ENCODE results near the gene LBR. TPM values are rescaled to one million over a fixed set of nuclear protein-coding genes. Genes with fewer than 3 reads are reported as not detected.

Gene LBR
- total RNA-seq, 1 donor from 2014 or later, result 50.1 TPM

DNA sequence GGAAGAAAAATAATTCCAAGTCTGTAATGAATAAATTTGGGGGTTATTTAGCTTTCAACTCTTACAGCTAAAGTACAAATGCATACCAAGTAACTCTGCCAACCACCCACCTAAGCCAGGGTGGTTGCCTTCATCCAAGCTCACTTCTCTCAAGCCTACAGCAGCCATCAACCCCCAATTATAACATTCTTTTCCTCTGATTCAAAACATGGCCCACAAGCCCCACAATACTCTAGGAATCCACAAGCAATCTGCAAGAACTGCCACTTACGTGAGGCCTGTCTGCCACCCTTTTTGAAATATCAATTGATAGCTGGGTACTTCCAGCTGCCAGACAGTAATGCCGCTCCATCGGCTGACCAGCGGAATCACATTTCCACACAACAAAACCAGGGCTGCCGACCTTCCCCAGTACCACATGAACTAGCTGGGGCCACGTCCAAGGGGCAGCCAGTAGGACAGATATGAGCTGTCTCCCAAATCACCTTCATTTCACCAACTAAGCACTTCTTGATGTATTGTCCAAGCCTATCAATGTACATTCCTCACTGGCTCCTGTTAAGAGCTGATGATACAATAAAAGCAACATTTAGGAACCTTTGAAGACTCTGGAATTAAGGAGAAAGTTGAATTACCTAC lies 3.2 kb downstream of the LBR start:
- no peak for DNase-seq (ENCODE audit: extremely low read depth, low read depth, low spot score)

- DNase-seq (ENCODE audit: extremely low read depth, low read depth, low spot score), result no peak
Measured at GRCh38 chr1:225423518-225423855, 4.4 kb downstream of the LBR start.

GRCh38 chr1:225422795-225423517 lies 4.9 kb downstream of the LBR start:
- no peak for DNase-seq (ENCODE audit: extremely low read depth, low read depth, low spot score)

DNA sequence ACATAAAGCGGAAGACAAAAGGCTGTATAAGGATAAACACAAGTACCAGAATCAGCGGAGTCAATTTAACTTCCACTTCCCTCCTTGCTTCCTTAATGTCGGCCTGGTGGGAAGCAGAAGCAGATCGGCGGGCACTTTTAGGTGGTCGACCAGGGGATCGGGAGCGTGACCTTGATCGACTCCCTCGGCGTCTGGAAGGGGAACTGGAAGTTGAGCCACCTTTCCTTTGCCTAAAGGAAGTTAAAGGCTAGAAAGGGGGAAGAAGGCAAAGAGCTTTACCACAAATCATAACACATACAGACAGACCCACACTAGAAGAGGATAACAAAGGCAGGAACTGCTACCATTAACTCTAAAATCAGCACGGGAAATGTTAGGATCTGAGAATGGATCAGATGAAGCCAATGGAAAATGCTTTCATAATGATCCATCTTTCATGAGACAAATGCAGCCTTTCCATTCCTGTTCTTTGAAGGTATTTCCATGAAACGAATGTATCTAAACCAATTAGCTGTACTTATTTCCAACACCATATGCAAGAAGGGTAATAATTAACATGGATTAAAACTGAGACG lies 5.7 kb downstream of the LBR start:
- DNase-seq (ENCODE audit: extremely low read depth, low read depth, low spot score), result no peak

- no peak for DNase-seq (ENCODE audit: extremely low read depth, low read depth, low spot score)
Measured at GRCh38 chr1:225418598-225418997, 9.2 kb downstream of the LBR start.

DNA sequence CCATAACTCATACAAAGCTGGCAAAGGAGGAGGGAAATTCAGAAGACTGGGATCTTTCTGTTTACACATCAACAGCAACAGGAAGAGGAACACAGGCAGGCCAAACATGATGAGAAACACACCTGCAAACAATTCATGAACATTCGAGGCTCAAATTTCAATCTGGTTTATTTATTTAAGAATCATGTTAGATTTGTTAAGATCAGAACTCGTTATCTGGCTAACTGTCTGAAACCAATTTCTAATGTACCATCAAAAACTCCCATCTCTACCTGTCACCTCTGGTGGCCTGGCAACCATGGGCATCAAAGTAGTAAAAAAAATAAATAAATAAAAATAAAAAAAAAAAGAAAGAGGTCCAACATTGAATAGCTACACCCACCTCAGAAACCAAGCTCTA lies 9.8 kb downstream of the LBR start:
- no peak for DNase-seq (ENCODE audit: extremely low read depth, low read depth, low spot score)

GRCh38 chr1:225415967-225416745 lies 11.7 kb downstream of the LBR start:
- DNase-seq (ENCODE audit: extremely low read depth, low read depth, low spot score), result no peak

DNA sequence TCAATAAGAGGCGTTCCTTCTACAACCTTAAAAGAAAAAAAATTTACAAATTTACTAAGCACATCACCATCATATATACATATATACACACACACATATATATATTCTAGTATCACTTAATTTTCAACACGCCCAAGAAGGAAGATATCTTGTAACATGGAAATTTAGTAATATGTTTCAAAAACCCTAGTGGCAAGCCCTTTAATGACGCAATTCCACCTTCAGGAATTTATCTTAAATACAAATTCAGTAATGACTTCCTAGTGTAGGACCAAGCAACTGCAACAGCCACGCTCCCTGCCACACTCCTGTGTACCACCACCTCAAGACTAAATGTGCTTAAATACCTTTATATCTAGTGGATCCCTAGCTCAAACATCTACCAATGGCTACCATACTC lies 12.5 kb downstream of the LBR start:
- no peak for DNase-seq (ENCODE audit: extremely low read depth, low read depth, low spot score)

DNA sequence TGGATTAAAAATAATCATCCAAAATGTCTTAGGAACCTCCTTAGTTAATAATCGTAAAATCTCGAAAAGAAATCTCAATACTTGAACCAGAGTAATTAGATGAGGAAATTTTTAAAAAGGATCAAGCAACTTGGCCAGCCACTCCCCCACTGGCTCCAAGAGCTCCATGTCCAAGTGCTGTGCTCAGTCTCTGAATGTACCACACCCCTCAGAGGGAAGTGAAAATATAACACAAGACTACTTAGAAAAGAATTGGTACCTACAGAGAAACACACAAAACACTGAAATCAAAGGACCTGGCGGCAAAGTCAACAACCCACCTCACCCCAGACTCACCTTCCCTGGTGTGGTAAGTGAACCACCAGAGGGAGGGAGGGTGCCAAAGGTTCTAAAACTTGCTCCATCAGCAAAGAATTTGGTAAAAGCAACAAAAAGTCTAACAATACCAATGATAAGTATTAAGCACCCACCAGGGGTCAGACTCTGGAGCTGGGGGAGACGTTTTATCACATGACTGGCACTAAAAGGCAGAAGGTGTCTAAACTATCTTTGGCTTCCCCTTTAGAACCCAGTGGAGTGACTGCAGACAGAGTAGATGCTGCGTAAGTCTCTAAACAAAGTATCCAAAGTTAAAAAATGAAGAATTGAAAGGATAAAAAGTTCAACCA lies 14.0 kb downstream of the LBR start:
- DNase-seq (ENCODE audit: extremely low read depth, low read depth, low spot score), result no peak

GRCh38 chr1:225412803-225413351 lies 15.0 kb downstream of the LBR start:
- no peak for DNase-seq (ENCODE audit: extremely low read depth, low read depth, low spot score)

- DNase-seq (ENCODE audit: extremely low read depth, low read depth, low spot score), result no peak
Measured at GRCh38 chr1:225412321-225412720, 15.5 kb downstream of the LBR start.

DNA sequence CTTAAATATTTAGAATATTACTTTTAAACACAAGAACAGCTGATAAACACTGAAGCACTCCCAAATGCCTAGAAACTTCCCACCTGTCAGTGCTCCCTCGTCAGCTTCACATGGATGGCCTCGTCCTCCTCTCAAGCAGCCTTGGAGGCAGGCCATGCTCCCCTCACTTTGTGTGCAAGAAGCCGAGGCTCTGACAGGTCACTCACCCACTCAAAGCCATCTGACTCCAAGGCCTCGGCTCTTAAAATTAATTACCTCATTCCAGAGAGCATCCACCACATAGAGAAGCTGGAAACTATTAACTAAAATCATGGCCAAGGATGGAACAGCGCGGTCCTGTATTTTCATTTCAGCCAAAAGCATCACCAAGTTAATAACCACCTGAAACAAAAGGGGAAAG lies 17.8 kb downstream of the LBR start:
- DNase-seq (ENCODE audit: extremely low read depth, low read depth, low spot score), result no peak

- no peak for DNase-seq (ENCODE audit: extremely low read depth, low read depth, low spot score)
Measured at GRCh38 chr1:225409051-225409450, 18.8 kb downstream of the LBR start.

DNA sequence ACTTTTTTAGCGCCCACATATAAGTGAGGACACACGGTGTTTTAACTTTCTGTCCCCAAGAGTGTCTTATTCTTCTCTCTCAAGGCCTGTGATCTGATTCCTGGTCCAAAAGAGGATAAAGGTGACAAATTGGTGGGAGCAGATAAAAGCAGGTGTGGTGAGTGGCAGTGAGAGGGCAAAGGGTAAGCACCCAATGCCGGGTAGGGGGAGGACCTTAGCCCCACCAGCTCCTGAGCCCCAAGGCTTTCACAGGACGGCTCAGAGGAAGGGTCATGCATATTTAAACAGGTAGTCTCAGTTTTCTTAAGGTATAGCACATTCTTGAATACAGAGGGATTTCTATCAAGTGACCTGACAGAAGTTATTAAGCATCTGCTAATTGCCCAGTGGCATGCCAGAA lies 19.6 kb downstream of the LBR start:
- no peak for DNase-seq (ENCODE audit: extremely low read depth, low read depth, low spot score)

DNA sequence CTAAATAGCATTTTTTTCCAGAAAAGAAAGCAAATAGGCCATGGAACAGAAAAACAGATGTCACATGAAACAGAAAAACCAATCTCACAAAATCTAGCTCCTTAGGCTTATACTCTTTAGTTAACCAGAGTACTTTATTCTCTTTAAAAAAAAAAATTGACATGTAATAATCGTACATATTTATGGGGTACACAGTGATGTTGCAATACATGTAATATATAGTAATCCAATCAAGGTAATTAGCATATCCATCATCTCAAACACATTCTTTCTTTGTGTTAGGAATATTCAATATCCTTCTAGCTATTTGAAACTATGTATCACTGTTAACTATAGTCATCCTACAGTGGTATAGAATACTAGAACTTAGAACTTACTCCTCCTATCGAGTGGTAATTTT lies 20.1 kb downstream of the LBR start:
- no peak for DNase-seq (ENCODE audit: extremely low read depth, low read depth, low spot score)

DNA sequence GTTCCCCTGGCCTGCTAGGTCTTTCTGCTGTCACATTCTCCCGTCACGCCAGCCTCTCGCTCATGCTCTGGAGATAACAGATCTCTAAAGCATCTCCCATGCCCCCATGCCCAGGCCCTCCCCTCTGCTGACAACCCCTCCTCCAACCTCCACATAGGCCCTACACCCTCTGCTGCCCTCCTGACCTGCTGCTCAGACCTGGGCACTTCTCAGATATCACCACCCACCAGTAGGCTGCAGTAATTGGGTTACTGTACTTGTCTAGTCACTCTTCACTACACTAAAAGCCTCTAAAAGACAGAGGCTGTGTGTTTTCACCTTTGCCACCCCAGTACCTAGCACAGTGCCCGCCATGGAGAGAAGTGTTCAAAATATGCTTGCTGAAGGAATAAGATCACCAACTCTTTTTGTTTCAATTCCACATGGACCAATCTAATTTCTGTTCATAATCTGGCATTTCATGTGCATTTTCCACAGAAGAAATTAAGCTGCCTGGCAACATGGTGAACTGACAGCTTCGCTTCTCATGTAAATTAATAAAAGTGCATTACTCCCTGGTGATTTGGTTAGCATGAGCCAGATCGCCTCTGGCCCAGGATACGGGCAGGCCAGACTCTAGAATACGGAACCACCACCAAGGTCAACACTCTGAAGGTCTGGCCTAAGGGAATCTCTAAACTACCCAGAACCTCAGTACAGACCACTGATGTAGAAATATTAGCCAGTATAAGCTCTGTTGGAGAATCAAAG lies 20.7 kb downstream of the LBR start:
- no peak for DNase-seq (ENCODE audit: extremely low read depth, low read depth, low spot score)

GRCh38 chr1:225400968-225401367 lies 26.9 kb downstream of the LBR start:
- no peak for DNase-seq (ENCODE audit: extremely low read depth, low read depth, low spot score)

DNA sequence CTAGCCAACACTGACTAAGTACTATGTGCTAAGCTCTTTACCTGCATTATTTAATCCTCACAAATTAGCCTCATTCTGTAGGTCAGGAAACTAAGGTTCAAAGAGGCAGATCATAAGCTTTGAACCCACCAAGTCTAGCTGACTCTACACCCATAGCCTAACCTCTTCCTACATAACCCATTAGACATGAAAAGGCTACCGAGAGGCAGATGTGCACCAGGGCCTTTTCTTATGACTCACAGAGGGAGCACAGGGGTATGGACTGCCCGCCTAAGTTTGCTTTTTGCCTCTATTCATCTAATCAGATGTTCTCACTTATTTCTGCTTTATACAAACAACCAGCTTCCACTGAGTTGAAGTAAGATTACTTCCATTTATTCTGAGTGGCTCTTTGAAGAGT lies 31.5 kb downstream of the LBR start:
- DNase-seq (ENCODE audit: extremely low read depth, low read depth, low spot score), result no peak

DNA sequence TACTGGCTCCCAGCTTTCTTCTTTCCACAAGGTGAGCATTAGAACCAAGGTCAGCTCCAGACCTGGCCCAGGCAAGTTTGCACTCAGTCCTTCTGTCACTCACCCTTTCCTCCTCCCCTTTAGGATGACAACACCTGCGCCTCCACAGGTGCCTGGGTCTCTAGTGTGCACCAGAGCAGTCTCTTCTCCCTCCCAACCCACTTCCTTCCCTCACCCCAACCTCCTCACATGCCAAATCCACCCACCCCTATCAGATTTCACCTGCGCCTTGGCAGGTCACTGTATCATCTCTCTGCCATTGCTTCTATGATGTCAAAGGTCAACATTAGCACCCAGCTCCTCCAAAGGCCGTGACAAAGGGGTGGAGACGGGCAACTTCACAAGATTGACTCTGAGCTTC lies 38.0 kb downstream of the LBR start:
- DNase-seq (ENCODE audit: extremely low read depth, low read depth, low spot score), result no peak

GRCh38 chr1:225388372-225388771 lies 39.5 kb downstream of the LBR start:
- no peak for DNase-seq (ENCODE audit: extremely low read depth, low read depth, low spot score)

All from glomerular endothelial cell (primary cell).